ENCODE results near the gene ABCC1. TPM values are rescaled to one million over a fixed set of nuclear protein-coding genes. Genes with fewer than 3 reads are reported as not detected.
"Not testable (repeated sequence)": the region's sequence is repeated elsewhere in the genome, so short reads cannot be mapped to it uniquely, and the experiment has no call there.

The ABCC1 gene
- total and polyA plus RNA-seq, 2 donors from 2014 or later = 4.6 to 29.7 TPM

- intact Hi-C loops (cut with DNase I) = no loop called here
- Histone ChIP-seq H3K36me3 (ENCODE audit: control insufficient read depth in 2 of 3, insufficient read depth in 3 of 3, low read length in 3 of 3) (peaks cover 0 to 9% (median 0%) of the 10 kb centered on the region in 3 donors), H3K27me3 (ENCODE audit: control insufficient read depth, insufficient read depth, low read length) (no peaks in the 10 kb centered on the region), H3K4me3 (ENCODE audit: low read length in 3 of 3) (no peak overlapping the region), H3K4me1 (ENCODE audit: control insufficient read depth in 2 of 3, insufficient read depth in 2 of 3, low read depth in 1 of 3, low read length in 3 of 3) (peaks cover 0 to 30% (median 19%) of the 10 kb centered on the region in 3 donors), H3K9me3 (ENCODE audit: control insufficient read depth in 2 of 3, insufficient read depth in 1 of 3, low read length in 3 of 3) (no peaks in the 10 kb centered on the region), H3K27ac (ENCODE audit: low read depth in 2 of 2, low read length in 2 of 2) (peak overlapping the region; percentile 19 to 79), H3K9ac (ENCODE audit: low read length in 3 of 3) (no peak overlapping the region)
- FAIRE-seq (no peak), DNase-seq (peak in 3 of 5 donors; percentile 7 to 85 (median 69))
- no peak for TF ChIP-seq CTCF (IDR thresholded peaks at IDR 0.05; ENCODE audit: borderline replicate concordance, extremely low read depth, insufficient read depth)
These were observed 200.9 kb downstream of the ABCC1 start for GRCh38 chr16:16150117-16150877.

GRCh38 chr16:16150878-16151152 is 201.4 kb downstream of the ABCC1 start:
- Histone ChIP-seq H3K4me3 (ENCODE audit: low read length in 3 of 3) (no peak overlapping the region), H3K9ac (ENCODE audit: low read length in 3 of 3) (no peak overlapping the region), H3K36me3 (ENCODE audit: control insufficient read depth in 2 of 3, insufficient read depth in 3 of 3, low read length in 3 of 3) (peaks cover 0 to 12% (median 2%) of the 10 kb centered on the region in 3 donors), H3K27me3 (ENCODE audit: control insufficient read depth, insufficient read depth, low read length) (no peaks in the 10 kb centered on the region), H3K4me1 (ENCODE audit: control insufficient read depth in 2 of 3, insufficient read depth in 2 of 3, low read depth in 1 of 3, low read length in 3 of 3) (peaks cover 0 to 30% (median 19%) of the 10 kb centered on the region in 3 donors), H3K9me3 (ENCODE audit: control insufficient read depth in 2 of 3, insufficient read depth in 1 of 3, low read length in 3 of 3) (no peaks in the 10 kb centered on the region), H3K27ac (ENCODE audit: low read depth in 2 of 2, low read length in 2 of 2) (peak overlapping the region in 1 of 2 donors; percentile 79)
- DNase-seq (no peak), FAIRE-seq (no peak)
- intact Hi-C loops (cut with DNase I) = no loop called here
- TF ChIP-seq CTCF (IDR thresholded peaks at IDR 0.05; ENCODE audit: borderline replicate concordance, extremely low read depth, insufficient read depth) = no peak

- no peak for TF ChIP-seq CTCF (IDR thresholded peaks at IDR 0.05; ENCODE audit: borderline replicate concordance, extremely low read depth, insufficient read depth)
- peak in 1 of 5 donors; percentile 16 for DNase-seq
- intact Hi-C loops (cut with DNase I) = no loop called here
- Histone ChIP-seq H3K4me1 (ENCODE audit: control insufficient read depth in 2 of 3, insufficient read depth in 2 of 3, low read depth in 1 of 3, low read length in 3 of 3) (peaks cover 0 to 27% (median 18%) of the 10 kb centered on the region in 3 donors), H3K27me3 (ENCODE audit: control insufficient read depth, insufficient read depth, low read length) (no peaks in the 10 kb centered on the region), H3K9ac (ENCODE audit: low read length in 3 of 3) (no peak overlapping the region), H3K27ac (ENCODE audit: low read depth in 2 of 2, low read length in 2 of 2) (no peak overlapping the region), H3K9me3 (ENCODE audit: control insufficient read depth in 2 of 3, insufficient read depth in 1 of 3, low read length in 3 of 3) (no peaks in the 10 kb centered on the region), H3K36me3 (ENCODE audit: control insufficient read depth in 2 of 3, insufficient read depth in 3 of 3, low read length in 3 of 3) (peaks cover 0 to 15% (median 2%) of the 10 kb centered on the region in 3 donors), H3K4me3 (ENCODE audit: low read length in 3 of 3) (no peak overlapping the region)
- no peak for FAIRE-seq
These were observed 201.9 kb downstream of the ABCC1 start for GRCh38 chr16:16151315-16151714.

GRCh38 chr16:16153000-16153399 is 203.6 kb downstream of the ABCC1 start:
- FAIRE-seq; intact Hi-C loops (cut with DNase I); H3K9ac ChIP-seq (ENCODE audit: low read length in 3 of 3); H3K27me3 ChIP-seq (ENCODE audit: control insufficient read depth, insufficient read depth, low read length); H3K27ac ChIP-seq (ENCODE audit: low read depth in 2 of 2, low read length in 2 of 2); H3K4me3 ChIP-seq (ENCODE audit: low read length in 3 of 3); H3K9me3 ChIP-seq (ENCODE audit: control insufficient read depth in 2 of 3, insufficient read depth in 1 of 3, low read length in 3 of 3): not testable (repeated sequence)
- Histone ChIP-seq H3K4me1 (ENCODE audit: control insufficient read depth in 2 of 3, insufficient read depth in 2 of 3, low read depth in 1 of 3, low read length in 3 of 3) (peaks cover 0 to 14% (median 9%) of the 10 kb centered on the region in 3 donors), H3K36me3 (ENCODE audit: control insufficient read depth in 2 of 3, insufficient read depth in 3 of 3, low read length in 3 of 3) (peaks cover 0 to 24% (median 2%) of the 10 kb centered on the region in 3 donors)
- peak in 1 of 5 donors; percentile 59 for DNase-seq

Measured in kidney (tissue), 14 donors.